Thyroid gland (tissue), 4 donors: Measurements from ENCODE around the gene EPB41L1.

Experiments
- CTCF ChIP-seq, 6 experiments: fragments of 200-600 bp in 3 of 6; fragments of 450-650 bp in 3 of 6; sonication (generic) in 3 of 6; IDR thresholded peaks; one replicate each; pipeline ENCODE4 v1.5.1; 2016 to 2019; ENCODE audit warnings: antibody characterized with exemption in 6 of 6, mild to moderate bottlenecking in 2 of 6, inconsistent platforms in 1 of 6, moderate library complexity in 1 of 6
- POLR2A ChIP-seq, 2 donors: fragments of 450-650 bp; IDR thresholded peaks; one replicate each; pipeline ENCODE4 v1.6.1; 2017; ENCODE audit warnings: antibody characterized with exemption in 2 of 2, mild to moderate bottlenecking in 2 of 2, moderate library complexity in 1 of 2

- TF ChIP-seq CTCF (IDR thresholded peaks at IDR 0.05), result no peak
- no peak for TF ChIP-seq POLR2A (IDR thresholded peaks at IDR 0.05)
These were observed 41.5 kb upstream of the EPB41L1 start for GRCh38 chr20:36113036-36113435.
